ENCODE results near the gene INPP5K. TPM values are rescaled to one million over a fixed set of nuclear protein-coding genes. Genes with fewer than 3 reads are reported as not detected.
A peak's percentile ranks its signal among the peaks of the same experiment; 100 is the strongest.
"Not testable (repeated sequence)": the region's sequence is repeated elsewhere in the genome, so short reads cannot be mapped to it uniquely, and the experiment has no call there.

Gene INPP5K
- total RNA-seq, 1 donor from 2014 or later: 28.5 TPM

GRCh38 chr17:1470071-1470754, 46.2 kb downstream of the INPP5K start:
- DNase-seq (ENCODE audit: low spot score in 2 of 2) (no peak), FAIRE-seq (no peak)

GRCh38 chr17:1469231-1469852, 47.1 kb downstream of the INPP5K start:
- FAIRE-seq (no peak), DNase-seq (ENCODE audit: low spot score in 2 of 2) (peak in 1 of 2 donors; percentile 77)

- DNase-seq (ENCODE audit: low spot score in 2 of 2) (no peak), FAIRE-seq (no peak)
Measured at GRCh38 chr17:1467898-1468492, 48.4 kb downstream of the INPP5K start.

GRCh38 chr17:1467258-1467657, 49.2 kb downstream of the INPP5K start:
- FAIRE-seq: no peak

GRCh38 chr17:1464186-1464585, 52.2 kb downstream of the INPP5K start:
- FAIRE-seq (no peak), DNase-seq (ENCODE audit: low spot score in 2 of 2) (no peak)

More at GRCh38 chr17:1467258-1467657, 49.2 kb downstream of the INPP5K start:
- no peak for DNase-seq (ENCODE audit: low spot score in 2 of 2)

GRCh38 chr17:1462164-1463112, 54.0 kb downstream of the INPP5K start:
- DNase-seq (ENCODE audit: low spot score in 2 of 2) (no peak), FAIRE-seq (no peak)

- FAIRE-seq: no peak
Measured at GRCh38 chr17:1461198-1461944, 55.0 kb downstream of the INPP5K start.

GRCh38 chr17:1460233-1460632, 56.2 kb downstream of the INPP5K start:
- DNase-seq (ENCODE audit: low spot score in 2 of 2): no peak
- no peak for FAIRE-seq

More at GRCh38 chr17:1461198-1461944, 55.0 kb downstream of the INPP5K start:
- DNase-seq (ENCODE audit: low spot score in 2 of 2): no peak

GRCh38 chr17:1455797-1456599, 60.4 kb downstream of the INPP5K start, which contains the start of gene CRK:
Gene CRK, minus strand, starts transcription at chr17:1456232. Its CDS starts 115 bp downstream, at chr17:1456117.
- peak; percentile 99 for DNase-seq (ENCODE audit: low spot score in 2 of 2)
- no peak for FAIRE-seq

GRCh38 chr17:1455291-1455796, 61.1 kb downstream of the INPP5K start:
- FAIRE-seq (no peak), DNase-seq (ENCODE audit: low spot score in 2 of 2) (peak in 1 of 2 donors; percentile 55)

GRCh38 chr17:1454541-1454940, 61.9 kb downstream of the INPP5K start:
- FAIRE-seq: no peak

GRCh38 chr17:1453694-1454093, 62.7 kb downstream of the INPP5K start:
- not testable (repeated sequence) for DNase-seq (ENCODE audit: low spot score in 2 of 2); FAIRE-seq

More at GRCh38 chr17:1454541-1454940, 61.9 kb downstream of the INPP5K start:
- DNase-seq (ENCODE audit: low spot score in 2 of 2): no peak

- DNase-seq (ENCODE audit: low spot score in 2 of 2) (no peak), FAIRE-seq (no peak)
Measured at GRCh38 chr17:1452836-1453235, 63.6 kb downstream of the INPP5K start.

GRCh38 chr17:1450261-1450660, 66.2 kb downstream of the INPP5K start:
- DNase-seq (ENCODE audit: low spot score in 2 of 2); FAIRE-seq: not testable (repeated sequence)

GRCh38 chr17:1449412-1449967, 66.9 kb downstream of the INPP5K start:
- FAIRE-seq (no peak), DNase-seq (ENCODE audit: low spot score in 2 of 2) (no peak)

GRCh38 chr17:1447052-1447451, 69.4 kb downstream of the INPP5K start:
- no peak for FAIRE-seq

GRCh38 chr17:1446201-1446600, 70.2 kb downstream of the INPP5K start:
- DNase-seq (ENCODE audit: low spot score in 2 of 2): no peak
- FAIRE-seq: no peak

More at GRCh38 chr17:1447052-1447451, 69.4 kb downstream of the INPP5K start:
- DNase-seq (ENCODE audit: low spot score in 2 of 2): no peak

GRCh38 chr17:1445695-1446094, 70.7 kb downstream of the INPP5K start:
- not testable (repeated sequence) for FAIRE-seq

More at GRCh38 chr17:1445695-1446094, 70.7 kb downstream of the INPP5K start:
- not testable (repeated sequence) for DNase-seq (ENCODE audit: low spot score in 2 of 2)
